ENCODE data around the gene ZNF408. TPM values are rescaled to one million over a fixed set of nuclear protein-coding genes. Genes with fewer than 3 reads are reported as not detected.

ZNF408 gene
- total and polyA plus RNA-seq, 2 donors (not counting 3 experiments of a cell fraction or from before 2014, with no cell fraction given): 7.8 to 10.9 TPM

DNA sequence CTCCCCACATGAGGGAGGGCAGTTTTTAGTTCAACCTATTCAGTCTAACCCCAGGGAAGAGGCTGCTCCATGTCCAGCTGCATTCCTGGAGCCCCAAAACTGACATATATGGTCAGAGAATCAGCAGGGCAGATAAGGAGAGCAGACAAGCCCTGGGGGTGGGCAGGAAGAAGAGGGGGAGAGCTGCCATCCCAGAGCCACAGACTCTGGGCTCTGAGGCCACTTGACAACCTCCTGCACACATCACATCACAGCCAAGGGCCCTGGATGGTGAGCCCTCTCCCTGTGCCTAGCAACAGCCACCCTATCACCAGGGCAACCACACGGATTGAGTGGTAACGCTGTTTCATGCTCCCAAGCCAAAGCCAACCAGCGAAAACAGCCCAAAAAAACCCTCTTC is 3.5 kb upstream of the ZNF408 start:
- Histone ChIP-seq H3K9ac (replicated peaks; ENCODE audit: extremely low read depth, insufficient read depth, low read length) (no peak overlapping the region), H3K9me3 (replicated peaks; ENCODE audit: control insufficient read depth, insufficient read depth, low read length) (no peaks in the 10 kb centered on the region), H3K4me1 (ENCODE audit: control insufficient read depth, extremely low read depth, insufficient read depth, low read length) (peaks cover 5% of the 10 kb centered on the region), H2AFZ (ENCODE audit: low read depth, low read length) (no peak overlapping the region), H3K79me2 (ENCODE audit: control insufficient read depth, insufficient read depth, low read length) (peaks cover 25% of the 10 kb centered on the region), H3K4me3 (replicated peaks in 1 of 3; ENCODE audit: insufficient read depth in 1 of 3, low read depth in 1 of 3, low read length in 3 of 3) (no peak overlapping the region), H3K9me1 (replicated peaks; ENCODE audit: control insufficient read depth, extremely low read depth, insufficient read depth, low read length) (no peaks in the 10 kb centered on the region), H3K36me3 (ENCODE audit: control insufficient read depth in 2 of 2, extremely low read depth in 1 of 2, insufficient read depth in 2 of 2, low read length in 2 of 2) (peaks cover 4 to 24% of the 10 kb centered on the region in 2 experiments), H3K27ac (ENCODE audit: insufficient read depth, low read depth, low read length) (no peak overlapping the region), H4K20me1 (replicated peaks; ENCODE audit: control insufficient read depth, extremely low read depth, insufficient read depth, low read length) (no peaks in the 10 kb centered on the region), H3K4me2 (ENCODE audit: insufficient read depth, low read length) (no peak overlapping the region), H3K27me3 (ENCODE audit: control insufficient read depth in 2 of 2, insufficient read depth in 2 of 2, low read length in 2 of 2) (no peaks in the 10 kb centered on the region)
- dilution Hi-C loops (cut with MboI; ENCODE audit: extremely low pct_ligation_motif_present, low sequenced_read_pairs) (no loop called here), intact Hi-C loops (cut with micrococcal nuclease) (no loop called here)
- BruUV-seq (replicated peaks): no TSS peak
- FAIRE-seq (no peak), DNase-seq (ENCODE audit: low read depth, low spot score) (no peak)
- ChIA-PET POLR2A (no interaction called here), CTCF (no interaction called here)
- no peak for TF ChIP-seq MYC (IDR thresholded peaks at IDR 0.05; ENCODE audit: low read depth, low read length)

DNA sequence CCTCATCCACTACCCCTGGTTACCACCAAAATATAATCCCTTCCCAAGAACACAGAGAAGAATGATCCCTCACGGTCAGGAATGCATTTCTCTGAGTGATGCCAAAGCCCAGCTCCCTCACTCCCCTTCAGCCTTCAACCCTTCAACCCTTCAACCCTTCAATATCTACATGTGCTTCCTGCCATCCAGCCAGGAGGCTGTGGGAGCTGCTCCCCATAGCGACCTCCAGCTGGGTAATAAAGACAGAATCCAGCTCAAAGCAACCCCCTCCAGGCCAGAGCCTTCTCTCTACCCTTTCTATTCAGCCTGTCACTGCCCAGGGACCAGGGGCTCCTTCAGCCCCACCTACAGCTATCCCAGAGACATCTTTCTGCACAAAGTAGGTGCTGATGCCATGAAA is 3.1 kb upstream of the ZNF408 start:
- no peak for FAIRE-seq
- Histone ChIP-seq H3K27ac (ENCODE audit: insufficient read depth, low read depth, low read length) (no peak overlapping the region), H3K4me3 (replicated peaks in 1 of 3; ENCODE audit: insufficient read depth in 1 of 3, low read depth in 1 of 3, low read length in 3 of 3) (no peak overlapping the region)

More for the DNA sequence above, 3.1 kb upstream of the ZNF408 start:
- Histone ChIP-seq H3K9me3 (replicated peaks; ENCODE audit: control insufficient read depth, insufficient read depth, low read length) (no peaks in the 10 kb centered on the region), H3K79me2 (ENCODE audit: control insufficient read depth, insufficient read depth, low read length) (peaks cover 28% of the 10 kb centered on the region), H3K9ac (replicated peaks; ENCODE audit: extremely low read depth, insufficient read depth, low read length) (no peak overlapping the region), H3K4me2 (ENCODE audit: insufficient read depth, low read length) (no peak overlapping the region), H3K4me1 (ENCODE audit: control insufficient read depth, extremely low read depth, insufficient read depth, low read length) (peaks cover 5% of the 10 kb centered on the region), H3K36me3 (ENCODE audit: control insufficient read depth in 2 of 2, extremely low read depth in 1 of 2, insufficient read depth in 2 of 2, low read length in 2 of 2) (peaks cover 4 to 26% of the 10 kb centered on the region in 2 experiments), H3K27me3 (ENCODE audit: control insufficient read depth in 2 of 2, insufficient read depth in 2 of 2, low read length in 2 of 2) (no peaks in the 10 kb centered on the region), H3K9me1 (replicated peaks; ENCODE audit: control insufficient read depth, extremely low read depth, insufficient read depth, low read length) (no peaks in the 10 kb centered on the region), H2AFZ (ENCODE audit: low read depth, low read length) (no peak overlapping the region), H4K20me1 (replicated peaks; ENCODE audit: control insufficient read depth, extremely low read depth, insufficient read depth, low read length) (no peaks in the 10 kb centered on the region)
- no peak for DNase-seq (ENCODE audit: low read depth, low spot score)
- TF ChIP-seq, protein P1, sequence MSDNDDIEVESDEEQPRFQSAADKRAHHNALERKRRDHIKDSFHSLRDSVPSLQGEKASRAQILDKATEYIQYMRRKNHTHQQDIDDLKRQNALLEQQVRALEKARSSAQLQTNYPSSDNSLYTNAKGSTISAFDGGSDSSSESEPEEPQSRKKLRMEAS (IDR thresholded peaks at IDR 0.05; ENCODE audit: insufficient read depth, insufficient read length): no peak
- TF ChIP-seq FOS (IDR thresholded peaks at IDR 0.05; ENCODE audit: borderline replicate concordance, insufficient read depth, low read length): no peak
- TF ChIP-seq JUN (IDR thresholded peaks at IDR 0.05; ENCODE audit: borderline replicate concordance, insufficient read depth, insufficient read length, low read depth): no peak
- no peak for TF ChIP-seq POLR2AphosphoS5 (IDR thresholded peaks at IDR 0.05; ENCODE audit: insufficient read depth, low read depth, low read length)
- no peak for TF ChIP-seq MYC (IDR thresholded peaks at IDR 0.05; ENCODE audit: low read depth, low read length)
- no peak for TF ChIP-seq POLR2A (IDR thresholded peaks at IDR 0.05; ENCODE audit: low read depth, low read length)
- no peak for TF ChIP-seq GATA2 (IDR thresholded peaks at IDR 0.05; ENCODE audit: insufficient read depth, insufficient read length, low read depth, low read length)
- TF ChIP-seq, protein P2, sequence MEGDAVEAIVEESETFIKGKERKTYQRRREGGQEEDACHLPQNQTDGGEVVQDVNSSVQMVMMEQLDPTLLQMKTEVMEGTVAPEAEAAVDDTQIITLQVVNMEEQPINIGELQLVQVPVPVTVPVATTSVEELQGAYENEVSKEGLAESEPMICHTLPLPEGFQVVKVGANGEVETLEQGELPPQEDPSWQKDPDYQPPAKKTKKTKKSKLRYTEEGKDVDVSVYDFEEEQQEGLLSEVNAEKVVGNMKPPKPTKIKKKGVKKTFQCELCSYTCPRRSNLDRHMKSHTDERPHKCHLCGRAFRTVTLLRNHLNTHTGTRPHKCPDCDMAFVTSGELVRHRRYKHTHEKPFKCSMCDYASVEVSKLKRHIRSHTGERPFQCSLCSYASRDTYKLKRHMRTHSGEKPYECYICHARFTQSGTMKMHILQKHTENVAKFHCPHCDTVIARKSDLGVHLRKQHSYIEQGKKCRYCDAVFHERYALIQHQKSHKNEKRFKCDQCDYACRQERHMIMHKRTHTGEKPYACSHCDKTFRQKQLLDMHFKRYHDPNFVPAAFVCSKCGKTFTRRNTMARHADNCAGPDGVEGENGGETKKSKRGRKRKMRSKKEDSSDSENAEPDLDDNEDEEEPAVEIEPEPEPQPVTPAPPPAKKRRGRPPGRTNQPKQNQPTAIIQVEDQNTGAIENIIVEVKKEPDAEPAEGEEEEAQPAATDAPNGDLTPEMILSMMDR (IDR thresholded peaks at IDR 0.05; ENCODE audit: extremely low read depth in 1 of 2, insufficient read depth in 1 of 2, low read depth in 1 of 2, low read length in 2 of 2): no peak
- TF ChIP-seq EZH2 (IDR thresholded peaks at IDR 0.05; ENCODE audit: borderline replicate concordance, low read depth, low read length, severe bottlenecking): no peak
- POLR2A ChIA-PET: no interaction called here
- dilution Hi-C loops (cut with MboI; ENCODE audit: extremely low pct_ligation_motif_present, low sequenced_read_pairs): no loop called here
- CTCF ChIA-PET: no interaction called here
- no TSS peak for BruUV-seq (replicated peaks)
- intact Hi-C loops (cut with micrococcal nuclease): no loop called here

Measured in endothelial cell of umbilical vein (primary cell).